Fibroblast of pulmonary artery (primary cell): Measurements from ENCODE around the gene ASMTL.
"Not testable (repeated sequence)": the region's sequence is repeated elsewhere in the genome, so short reads cannot be mapped to it uniquely, and the experiment has no call there.

ENCODE experiments used
- DNase-seq: peaks from one replicate; pipeline ENCODE4 v3.0.0-alpha.2; 2010; ENCODE audit warnings: low read depth
- H3K4me3 ChIP-seq: replicated peaks from 2 replicates; pipeline ENCODE4 v1.5.1; 2011; ENCODE audit warnings: low read depth, mild to moderate bottlenecking, control low read depth, low read length, moderate library complexity
- TF ChIP-seq, protein P1 (sequence below): IDR thresholded peaks from 2 replicates; pipeline ENCODE4 v1.5.1; 2011; ENCODE audit warnings: mild to moderate bottlenecking, control low read depth, low read length, inconsistent platforms; ENCODE audit errors: missing control alignments

Gene ASMTL

GRCh38 chrX:1453395-1453783 lies 680 bp upstream of the ASMTL start:
- H3K4me3 ChIP-seq, result peak overlapping the region; percentile 71
- TF ChIP-seq, protein P1, sequence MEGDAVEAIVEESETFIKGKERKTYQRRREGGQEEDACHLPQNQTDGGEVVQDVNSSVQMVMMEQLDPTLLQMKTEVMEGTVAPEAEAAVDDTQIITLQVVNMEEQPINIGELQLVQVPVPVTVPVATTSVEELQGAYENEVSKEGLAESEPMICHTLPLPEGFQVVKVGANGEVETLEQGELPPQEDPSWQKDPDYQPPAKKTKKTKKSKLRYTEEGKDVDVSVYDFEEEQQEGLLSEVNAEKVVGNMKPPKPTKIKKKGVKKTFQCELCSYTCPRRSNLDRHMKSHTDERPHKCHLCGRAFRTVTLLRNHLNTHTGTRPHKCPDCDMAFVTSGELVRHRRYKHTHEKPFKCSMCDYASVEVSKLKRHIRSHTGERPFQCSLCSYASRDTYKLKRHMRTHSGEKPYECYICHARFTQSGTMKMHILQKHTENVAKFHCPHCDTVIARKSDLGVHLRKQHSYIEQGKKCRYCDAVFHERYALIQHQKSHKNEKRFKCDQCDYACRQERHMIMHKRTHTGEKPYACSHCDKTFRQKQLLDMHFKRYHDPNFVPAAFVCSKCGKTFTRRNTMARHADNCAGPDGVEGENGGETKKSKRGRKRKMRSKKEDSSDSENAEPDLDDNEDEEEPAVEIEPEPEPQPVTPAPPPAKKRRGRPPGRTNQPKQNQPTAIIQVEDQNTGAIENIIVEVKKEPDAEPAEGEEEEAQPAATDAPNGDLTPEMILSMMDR, result no peak
- DNase-seq, result no peak

DNA sequence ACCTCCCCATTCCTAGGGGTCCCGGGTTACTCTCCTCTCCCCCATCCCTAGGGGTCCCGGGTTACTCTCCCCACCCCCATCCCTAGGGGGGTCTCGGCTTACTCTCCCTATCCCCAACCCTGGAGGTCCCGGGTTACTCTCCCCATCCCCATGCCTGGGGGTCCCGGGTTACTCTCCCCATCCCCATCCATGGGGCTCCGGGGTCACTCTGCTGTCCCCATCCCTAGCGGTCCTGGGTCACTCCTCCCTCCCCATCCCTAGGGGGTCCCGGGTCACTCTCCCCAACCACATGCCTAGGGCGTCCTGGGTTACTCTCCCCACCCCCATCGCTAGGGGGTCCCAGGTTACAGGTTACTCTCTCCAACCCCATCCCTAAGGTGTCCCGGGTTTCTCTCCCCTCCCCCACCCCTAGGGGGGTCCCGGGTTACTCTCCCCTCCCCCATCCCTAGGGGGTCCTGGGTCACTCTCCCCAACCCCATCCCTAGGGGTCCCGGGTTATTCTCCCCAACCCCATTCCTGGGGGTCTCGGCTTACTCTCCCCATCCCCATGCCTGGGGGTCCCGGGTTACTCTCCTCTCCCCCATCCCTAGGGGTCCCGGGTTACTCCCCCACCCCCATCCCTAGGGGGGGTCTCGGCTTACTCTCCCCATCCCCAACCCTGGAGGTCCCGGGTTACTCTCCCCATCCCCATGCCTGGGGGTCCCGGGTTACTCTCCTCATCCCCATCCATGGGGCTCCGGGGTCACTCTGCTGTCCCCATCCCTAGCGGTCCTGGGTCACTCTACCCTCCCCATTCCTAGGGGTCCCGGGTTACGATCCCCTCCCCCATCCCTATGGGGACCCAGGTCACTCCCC lies 821 bp downstream of the ASMTL start:
- peak overlapping the region; percentile 96 for H3K4me3 ChIP-seq
- no peak for DNase-seq
- TF ChIP-seq, protein P1, result no peak

- H3K4me3 ChIP-seq, result peak overlapping the region; percentile 96
- TF ChIP-seq, protein P1, result no peak
- DNase-seq, result no peak
These were observed 1.5 kb downstream of the ASMTL start for GRCh38 chrX:1451251-1451660.

- H3K4me3 ChIP-seq, result no peak overlapping the region
- TF ChIP-seq, protein P1, result no peak
- DNase-seq, result no peak
These were observed 2.1 kb downstream of the ASMTL start for GRCh38 chrX:1450361-1451161.

DNA sequence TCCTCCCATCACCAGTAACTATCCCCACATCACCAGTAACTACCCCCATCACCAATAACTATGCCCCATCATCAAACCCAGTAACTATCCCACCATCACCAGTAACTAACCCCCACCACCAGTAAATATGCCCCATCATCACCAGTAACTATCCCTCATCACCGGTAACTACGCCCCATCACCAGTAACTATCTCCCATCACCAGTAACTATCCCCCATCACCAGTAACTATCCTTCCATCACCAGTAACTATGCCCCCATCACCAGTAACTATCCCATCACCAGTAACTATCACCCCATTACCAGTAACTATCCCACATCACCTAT lies 2.9 kb downstream of the ASMTL start:
- DNase-seq, result no peak
- no peak overlapping the region for H3K4me3 ChIP-seq
- TF ChIP-seq, protein P1, result no peak

- TF ChIP-seq, protein P1, result no peak
- DNase-seq, result no peak
- no peak overlapping the region for H3K4me3 ChIP-seq
These were observed 3.5 kb downstream of the ASMTL start for GRCh38 chrX:1449036-1449822.

GRCh38 chrX:1448573-1449001 lies 4.1 kb downstream of the ASMTL start:
- DNase-seq, H3K4me3 ChIP-seq: not testable (repeated sequence)

DNA sequence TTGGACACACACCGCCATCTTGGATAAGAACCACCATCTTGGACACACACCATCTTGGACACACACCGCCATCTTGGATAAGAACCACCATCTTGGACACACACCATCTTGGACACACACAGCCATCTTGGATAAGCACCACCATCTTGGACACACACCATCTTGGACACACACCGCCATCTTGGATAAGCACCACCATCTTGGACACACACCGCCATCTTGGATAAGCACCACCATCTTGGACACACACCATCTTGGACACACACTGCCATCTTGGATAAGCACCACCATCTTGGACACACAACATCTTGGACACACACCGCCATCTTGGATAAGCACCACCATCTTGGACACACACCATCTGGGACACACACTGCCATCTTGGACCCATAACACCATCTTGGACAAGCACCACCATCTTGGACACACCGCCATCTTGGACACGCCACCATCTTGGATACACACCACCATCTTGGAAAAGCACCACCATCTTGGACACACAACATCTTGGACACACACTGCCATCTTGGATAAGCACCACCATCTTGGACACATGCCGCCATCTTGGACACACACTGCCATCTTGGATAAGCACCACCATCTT lies 4.6 kb downstream of the ASMTL start:
- not testable (repeated sequence) for DNase-seq

GRCh38 chrX:1446984-1447968 lies 5.4 kb downstream of the ASMTL start:
- DNase-seq, H3K4me3 ChIP-seq: not testable (repeated sequence)

More for the DNA sequence above, 4.6 kb downstream of the ASMTL start:
- H3K4me3 ChIP-seq, result not testable (repeated sequence)
